HPDE6-E6E7 (cell line): ENCODE measurements around the gene WDR27.
"Not testable (repeated sequence)": the region's sequence is repeated elsewhere in the genome, so short reads cannot be mapped to it uniquely, and the experiment has no call there.

Experiments used
- DNase-seq: peaks from one replicate; pipeline ENCODE4 v3.0.0; 2011; ENCODE audit warnings: missing footprints; ENCODE audit errors: extremely low spot score

The WDR27 gene

DNA sequence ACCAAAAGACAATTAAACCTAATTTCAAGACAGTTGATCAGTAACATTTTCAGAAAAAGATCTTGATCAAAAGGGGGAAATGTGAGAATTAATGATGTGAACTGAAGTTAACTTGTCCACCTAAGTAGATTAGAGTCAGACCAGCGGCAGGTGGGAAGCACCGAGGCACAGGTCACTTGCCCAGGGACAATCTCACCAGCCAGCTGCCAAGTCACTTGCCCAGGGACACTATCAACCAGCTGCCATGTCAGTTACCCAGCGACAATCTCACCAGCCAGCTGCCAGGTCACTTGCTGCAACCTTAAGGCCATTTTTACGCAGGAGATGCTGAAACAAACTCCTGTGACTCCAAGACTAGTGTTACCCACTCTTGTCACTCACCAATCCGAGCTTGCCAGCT, 260.5 kb downstream of the WDR27 start:
- DNase-seq: no peak

DNA sequence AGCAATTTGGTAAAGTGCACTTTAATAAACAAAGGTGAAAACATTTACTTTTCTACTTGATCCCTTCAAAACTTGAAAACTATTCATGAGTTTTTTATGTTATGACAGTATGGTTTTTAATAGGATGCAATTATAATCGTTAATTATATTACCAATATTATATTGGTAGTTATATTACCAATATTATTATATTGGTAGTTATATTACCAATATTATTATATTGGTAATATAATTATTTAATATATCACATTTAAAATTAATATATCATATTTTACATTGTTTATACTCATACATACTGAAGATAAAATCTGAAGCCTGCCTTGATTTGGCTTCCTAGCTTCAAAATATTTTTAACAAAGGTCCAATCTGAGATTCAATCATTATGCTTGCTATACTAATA, 262.1 kb downstream of the WDR27 start:
- DNase-seq: no peak

DNA sequence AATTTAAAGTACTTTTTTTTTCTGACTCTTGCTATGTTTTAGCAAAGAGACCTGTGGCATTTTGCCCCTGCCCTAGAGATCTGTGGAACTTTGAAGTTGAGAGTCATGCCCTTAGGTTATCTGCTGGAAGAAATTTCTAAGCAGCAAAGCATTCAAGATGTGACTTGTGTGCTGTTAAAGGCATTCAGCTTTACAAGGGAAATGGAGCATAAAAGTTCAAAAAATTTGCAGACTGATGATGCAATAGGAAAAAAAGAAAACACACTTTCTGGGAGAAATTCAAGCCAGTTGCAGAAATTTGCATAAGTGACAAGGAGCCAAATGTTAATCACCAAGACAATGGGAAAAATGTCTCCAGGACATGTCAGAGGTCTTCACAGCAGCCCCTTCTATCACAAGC, 267.3 kb downstream of the WDR27 start:
- DNase-seq: not testable (repeated sequence)

DNA sequence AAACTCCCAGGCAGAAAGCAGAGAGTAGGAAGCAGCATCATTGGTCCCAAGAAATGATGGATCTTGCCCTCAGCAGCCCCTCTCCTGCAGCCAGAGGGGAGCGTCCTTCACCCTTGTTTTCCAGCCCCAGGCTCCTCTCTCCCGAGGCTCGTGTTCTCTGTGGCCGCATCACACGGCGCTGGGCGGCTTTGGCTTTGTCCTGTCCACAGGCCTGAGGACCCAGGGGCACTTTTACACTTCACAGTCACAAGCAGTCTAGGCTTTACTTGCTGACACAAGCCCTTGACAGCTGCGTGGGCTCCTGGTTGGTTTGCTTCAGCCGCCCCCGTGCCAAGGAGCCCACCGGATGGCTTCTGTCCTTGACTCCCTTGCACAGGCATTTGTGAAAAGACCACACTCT, 272.8 kb downstream of the WDR27 start:
- DNase-seq: no peak

DNA sequence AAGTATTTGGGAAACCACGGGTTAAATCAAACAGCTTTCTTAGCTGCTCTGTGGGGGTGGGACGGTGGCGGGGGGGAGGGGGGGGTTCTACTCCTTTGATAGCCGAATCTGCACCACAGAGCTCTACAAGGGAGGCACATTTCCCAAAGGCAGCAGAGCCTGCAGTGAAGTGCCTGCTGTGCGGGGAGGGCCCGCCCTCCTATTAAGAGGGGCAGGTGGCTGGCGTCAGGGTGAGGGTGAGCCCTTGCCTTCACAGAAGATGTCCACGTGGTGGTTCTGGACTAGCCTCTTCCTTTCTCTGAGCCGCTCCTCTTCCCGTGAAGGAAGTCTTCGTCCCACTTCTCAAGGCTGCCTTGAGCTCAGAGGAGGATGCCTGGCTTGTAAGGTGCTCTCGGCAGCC, 273.3 kb downstream of the WDR27 start:
- DNase-seq: no peak

DNA sequence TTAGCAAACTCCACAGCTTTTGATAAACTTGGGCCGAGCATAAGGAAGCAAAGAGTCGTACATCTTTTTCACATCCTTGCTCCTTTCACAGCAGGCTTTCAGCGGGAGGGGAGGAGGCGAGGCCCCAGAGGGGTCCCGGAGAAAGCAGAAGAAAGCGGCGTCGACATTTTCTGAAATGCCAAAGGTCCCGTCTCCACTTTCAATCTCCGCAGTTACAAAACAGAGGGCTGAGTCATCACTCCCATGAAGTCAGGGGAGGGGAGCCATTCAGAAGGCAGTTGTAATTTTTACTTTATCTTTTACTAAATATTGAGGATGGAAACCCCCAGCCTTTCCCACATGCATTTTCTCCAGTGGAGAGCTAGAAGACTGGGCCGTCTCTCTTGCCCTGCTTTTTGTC, 274.0 kb downstream of the WDR27 start:
- peak; percentile 20 for DNase-seq

DNA sequence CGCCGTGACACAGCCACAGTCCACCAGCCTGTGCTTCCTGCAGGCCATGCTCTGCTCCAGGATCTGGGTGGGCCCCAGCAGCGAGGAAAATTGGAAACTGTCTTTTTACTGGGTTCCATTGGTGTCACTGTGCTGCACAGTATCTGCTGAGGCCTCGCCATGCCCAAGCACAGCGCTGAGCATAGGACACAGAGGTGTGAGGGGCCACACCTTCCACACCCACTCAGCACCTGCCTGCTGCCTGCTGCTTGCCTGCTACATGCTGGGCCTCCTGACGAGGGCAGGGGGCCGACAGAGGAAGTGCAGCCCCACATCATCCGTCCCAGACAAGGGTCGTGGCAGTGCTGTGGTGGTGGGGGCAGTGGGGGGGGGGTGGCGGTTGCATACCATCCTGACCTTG, 275.2 kb downstream of the WDR27 start:
- DNase-seq: no peak

DNA sequence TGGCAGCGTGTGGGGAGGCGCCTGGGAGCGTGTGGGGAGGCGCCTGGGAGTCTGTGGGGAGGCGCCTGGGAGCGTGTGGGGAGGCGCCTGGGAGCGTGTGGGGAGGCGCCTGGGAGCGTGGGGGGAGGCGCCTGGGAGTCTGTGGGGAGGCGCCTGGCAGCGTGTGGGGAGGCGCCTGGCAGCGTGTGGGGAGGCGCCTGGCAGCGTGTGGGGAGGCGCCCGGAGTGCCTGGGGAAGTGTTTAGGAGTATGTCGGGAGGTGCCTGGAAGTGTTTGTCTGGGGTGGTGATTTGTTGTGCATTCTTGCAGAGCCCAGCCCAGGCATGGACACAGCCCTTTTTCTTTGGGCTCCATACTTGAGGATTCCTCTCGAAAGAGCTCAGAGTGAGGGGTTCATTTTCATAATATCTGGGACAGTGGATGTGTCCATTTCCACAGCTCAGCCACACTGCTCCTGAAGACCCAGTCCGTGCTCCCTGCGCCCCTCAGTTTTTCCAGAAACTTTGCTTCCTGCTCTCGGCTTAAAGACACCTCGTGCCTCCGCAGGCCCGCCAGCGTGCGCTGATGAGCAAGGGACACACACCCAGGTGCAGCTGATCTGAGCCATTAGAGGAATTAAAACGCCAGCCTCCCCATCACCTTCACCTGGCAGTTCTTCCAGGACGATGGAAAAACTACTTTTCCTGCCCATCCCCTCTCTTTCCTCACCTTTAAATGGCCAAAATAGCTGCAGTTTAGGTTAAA, 276.0 kb downstream of the WDR27 start:
- DNase-seq: no peak

DNA sequence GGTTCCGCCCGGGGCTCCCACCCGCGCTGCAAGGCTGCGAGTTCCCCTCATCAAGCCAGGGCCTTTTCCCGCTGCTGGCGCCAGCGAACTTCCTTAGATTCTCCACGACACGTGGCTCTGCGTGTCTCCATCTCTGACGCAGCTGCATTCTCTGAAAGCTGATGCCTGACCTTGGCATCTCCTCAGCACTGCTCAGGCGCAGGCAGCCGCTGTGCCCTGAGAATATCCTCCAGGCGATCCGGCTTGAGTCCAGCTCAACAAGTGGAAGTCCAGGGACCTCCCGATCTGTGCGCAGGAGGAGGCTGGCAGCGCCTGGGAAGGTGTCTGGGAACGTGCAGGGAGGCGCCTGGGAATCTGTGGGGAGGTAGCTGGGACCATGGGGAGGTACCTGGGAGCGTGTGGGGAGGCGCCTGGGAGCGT, 277.0 kb downstream of the WDR27 start:
- DNase-seq: no peak

DNA sequence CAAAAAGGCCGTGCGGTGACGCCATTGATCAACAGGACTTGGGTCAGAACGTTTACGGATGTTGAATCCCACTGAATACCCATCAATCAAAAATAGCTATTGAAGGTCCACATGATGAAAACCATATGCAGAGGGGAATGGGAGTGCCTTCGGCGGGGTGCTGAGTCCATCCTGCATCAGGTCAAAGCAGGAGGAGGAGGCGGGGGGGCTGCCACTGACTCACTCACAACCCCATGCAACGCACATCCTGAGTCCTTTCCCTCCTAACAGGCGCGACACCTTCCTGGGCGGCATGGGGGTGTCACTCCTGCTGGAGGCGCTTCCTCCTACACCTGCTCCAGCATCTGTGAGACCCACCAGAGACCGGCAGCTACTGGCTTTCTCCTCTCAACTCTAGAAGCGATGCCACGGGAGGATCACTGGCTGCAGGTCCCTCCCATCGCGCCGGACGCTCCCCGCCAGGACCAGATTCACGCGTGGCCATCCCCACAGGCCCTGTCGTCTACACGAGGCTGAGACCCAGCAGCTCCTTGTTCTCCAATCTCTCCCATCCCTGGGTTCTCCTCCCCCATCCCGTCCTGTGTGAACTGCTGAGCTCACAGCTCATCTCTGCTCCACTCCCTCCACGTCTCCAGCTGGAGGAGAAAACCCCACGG, 277.6 kb downstream of the WDR27 start:
- no peak for DNase-seq

DNA sequence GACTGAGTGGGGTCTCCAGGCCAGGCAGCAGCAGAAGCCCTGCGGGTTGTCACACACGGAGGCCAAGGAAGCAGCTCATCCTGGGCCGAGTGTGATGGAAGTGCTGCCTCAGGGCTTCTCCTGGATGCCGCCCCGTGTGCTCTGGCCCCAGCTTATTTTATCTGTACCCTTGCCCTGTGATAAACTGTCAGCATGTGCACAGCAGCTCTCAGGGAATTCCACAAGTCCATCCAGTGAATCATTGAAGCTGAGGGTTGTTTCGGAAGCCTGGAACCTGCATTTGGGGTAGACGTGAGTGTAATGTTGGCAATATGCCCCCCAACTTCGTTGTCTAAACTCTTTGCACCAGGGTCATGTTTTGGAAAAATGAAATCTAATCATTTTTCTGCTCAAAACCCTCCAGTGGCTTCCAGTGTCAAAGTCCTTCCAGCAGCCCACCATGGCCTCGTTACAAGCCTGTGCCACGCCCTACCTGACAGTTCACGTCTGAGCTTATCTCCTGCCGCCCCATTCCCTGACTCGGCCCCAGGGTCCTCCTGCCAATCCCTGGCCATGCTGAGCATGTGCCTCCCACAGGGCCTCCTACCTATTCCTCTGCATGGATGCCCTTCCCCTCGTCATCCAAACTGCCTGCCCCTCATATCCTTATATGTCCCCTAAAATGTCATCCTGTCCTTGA, 280.1 kb downstream of the WDR27 start:
- DNase-seq: no peak

DNA sequence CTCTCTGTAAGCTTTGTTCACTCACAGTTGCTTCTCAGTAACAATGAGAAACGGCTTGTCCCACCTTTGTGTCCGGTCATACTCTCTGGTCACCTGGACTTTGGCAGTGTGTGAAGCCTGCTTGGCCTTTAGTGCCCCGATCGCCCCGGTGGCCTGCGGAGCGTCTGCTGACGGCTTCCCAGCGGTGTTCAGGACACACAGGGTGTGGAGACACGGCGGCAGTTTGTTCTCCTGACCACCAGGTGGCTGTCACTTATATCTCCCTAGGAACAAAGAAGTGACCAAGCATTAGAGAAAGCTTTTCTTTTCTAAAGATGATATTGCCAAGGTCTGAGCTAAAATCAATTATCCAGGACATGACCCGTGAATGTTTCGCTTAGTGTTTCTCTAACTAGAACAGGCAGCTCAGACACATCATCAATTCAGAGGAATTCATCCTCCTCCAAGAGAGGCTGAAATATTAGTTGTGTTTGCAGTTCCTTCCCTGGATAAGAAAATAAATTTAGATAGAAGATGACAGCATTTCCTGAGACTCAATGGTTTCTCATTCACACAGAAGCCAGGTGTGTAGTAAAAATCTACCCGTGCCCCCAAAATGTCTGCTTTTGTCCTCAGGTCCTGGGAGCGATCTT, 280.8 kb downstream of the WDR27 start:
- peak; percentile 9 for DNase-seq

DNA sequence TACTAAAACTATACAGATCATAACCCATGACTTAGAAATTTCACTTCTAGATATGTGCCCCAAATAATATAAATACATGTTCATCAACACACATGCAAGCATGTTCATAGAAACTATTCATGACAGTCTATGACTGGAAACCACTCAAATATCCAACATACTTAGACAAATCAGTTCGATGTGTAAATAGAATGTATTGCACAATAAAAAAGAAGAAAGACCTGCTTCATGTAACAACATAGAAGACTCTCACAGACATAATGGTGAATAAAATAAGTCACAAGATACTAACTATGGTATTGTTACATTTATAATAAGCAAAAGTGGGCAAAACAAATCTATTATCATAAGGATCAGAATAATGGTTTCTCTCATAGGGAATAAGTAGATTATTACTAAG, 284.7 kb downstream of the WDR27 start:
- no peak for DNase-seq

DNA sequence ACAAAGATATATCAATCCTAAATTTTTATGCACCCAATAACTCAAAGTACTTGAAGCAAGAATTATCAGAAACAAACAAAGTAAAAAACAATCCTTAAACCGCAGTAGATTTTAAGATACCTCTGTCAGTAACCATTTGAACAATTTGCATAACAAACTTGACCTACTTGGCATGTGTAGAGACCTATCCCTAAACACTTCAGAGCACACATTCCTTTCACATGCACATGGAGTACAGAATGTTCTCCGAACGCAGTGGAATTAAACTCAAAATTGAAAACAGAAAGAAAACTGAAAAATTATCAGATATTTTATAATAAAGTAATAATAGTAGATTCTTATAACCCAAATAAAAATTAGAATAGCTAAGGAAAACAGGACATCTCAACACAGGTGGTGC, 285.6 kb downstream of the WDR27 start:
- no peak for DNase-seq

DNA sequence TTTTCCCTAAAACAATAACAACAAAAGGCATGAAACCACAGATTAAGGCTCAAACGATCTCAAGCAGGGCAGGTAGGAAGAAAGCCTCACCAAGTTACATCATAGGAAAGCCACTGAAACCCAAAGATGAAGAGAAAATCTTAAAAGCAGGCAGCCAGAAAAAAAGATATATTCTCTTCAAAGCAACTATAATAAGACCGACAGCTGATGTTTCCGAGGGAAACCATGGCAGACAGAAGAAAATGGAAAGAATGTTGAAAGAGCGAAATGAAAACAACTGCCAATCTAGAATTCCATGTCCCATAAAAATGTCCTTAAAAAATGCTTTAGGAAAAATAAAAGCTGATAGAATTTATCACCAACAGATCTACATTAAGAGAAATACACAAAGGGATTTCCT, 286.6 kb downstream of the WDR27 start:
- no peak for DNase-seq

DNA sequence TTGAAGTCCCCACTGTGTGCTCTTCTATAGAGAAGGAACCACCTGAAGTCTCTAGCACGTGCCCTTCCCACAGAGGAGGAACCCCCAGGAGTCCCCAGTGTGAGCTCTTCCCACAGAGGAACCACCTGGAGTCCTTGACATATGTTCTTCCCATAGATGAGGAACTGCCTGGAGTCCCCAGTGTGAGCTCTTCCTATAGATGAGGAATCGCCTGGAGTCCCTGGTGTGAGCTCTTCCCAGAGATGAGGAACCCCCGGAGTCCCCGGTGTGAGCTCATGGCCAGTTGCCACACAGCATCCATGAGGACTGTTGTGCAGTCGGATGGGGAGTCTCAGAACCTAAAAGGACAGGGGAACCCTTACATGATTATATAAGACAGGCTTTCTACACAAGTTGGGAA, 290.1 kb downstream of the WDR27 start:
- DNase-seq: no peak

DNA sequence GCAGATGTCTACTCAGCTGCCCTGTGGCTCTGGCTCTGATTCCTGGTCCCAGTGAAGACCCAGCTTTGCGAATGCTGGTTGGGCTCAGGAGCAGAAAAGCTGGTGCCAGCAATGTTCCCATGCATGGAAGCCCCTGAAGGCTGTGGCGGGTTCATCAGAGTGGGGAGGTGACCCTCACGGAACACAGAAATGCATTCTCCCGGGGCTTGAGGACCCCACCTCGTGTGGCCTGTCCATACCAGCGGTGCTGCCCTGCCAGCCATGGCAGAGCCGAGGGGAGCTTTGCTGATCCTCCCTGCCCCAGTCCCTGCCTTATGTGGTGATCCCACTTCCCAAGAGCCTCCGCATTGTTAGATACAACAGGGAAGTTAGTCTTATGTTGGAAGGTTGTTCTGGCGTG, 290.5 kb downstream of the WDR27 start:
- no peak for DNase-seq

DNA sequence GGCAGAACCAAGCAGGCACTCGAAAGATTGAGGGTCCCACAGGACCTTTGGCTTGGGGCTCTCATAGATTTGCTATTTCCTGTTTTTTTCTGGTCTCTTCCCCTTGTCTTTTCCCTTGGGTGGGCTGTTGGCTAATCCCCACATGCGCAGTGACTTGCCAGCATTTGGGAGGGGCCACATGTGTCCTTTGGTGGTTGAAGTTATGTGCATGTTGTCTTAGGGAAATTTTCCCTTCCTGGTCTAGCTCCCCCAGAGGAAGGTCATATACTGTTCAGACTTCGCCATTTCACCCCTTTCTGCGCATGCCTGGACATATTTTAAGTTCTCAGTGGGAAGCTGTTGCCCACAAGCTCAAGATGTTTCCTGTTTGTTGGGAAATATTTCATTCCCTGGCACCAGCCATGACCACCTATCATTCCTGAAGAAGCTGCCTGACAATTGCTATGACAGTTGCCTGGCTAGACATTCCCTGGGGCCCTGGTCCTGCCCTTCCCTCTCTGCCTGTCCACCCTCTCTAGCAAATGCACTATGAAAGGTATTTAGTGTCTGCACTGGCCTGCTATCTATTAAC, 292.0 kb downstream of the WDR27 start:
- DNase-seq: no peak

DNA sequence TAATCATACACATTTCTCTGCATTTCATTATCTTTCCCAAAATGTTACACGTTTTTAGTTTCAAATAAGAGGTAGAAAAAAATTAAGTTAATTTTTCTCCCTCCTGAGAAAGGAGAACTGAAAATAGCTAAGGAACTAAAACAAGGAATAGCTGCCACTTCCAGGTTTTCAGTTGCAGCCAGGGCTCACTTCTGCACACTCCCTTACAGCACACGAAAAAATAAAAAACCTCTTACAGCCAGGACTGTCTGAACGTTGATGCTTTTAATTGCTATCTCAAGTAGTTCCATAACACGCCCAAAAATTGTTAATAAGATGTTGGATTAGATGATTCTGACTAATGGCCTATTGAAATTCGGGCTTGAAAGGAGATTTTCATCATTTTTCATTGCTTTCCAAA, 294.5 kb downstream of the WDR27 start:
- DNase-seq: no peak
